HG03354 (cell line): ENCODE measurements around the gene RIC1.
"Not testable (repeated sequence)": the region's sequence is repeated elsewhere in the genome, so short reads cannot be mapped to it uniquely, and the experiment has no call there.

Experiments
- ATAC-seq: cut with Tn5 transposase; IDR thresholded peaks from one replicate; pipeline ENCODE4 v1.9.1; 2021; ENCODE audit warnings: mild to moderate bottlenecking; ENCODE audit not compliant: unreplicated experiment, poor library complexity, severe bottlenecking

Gene RIC1

GRCh38 chr9:5621327-5621726 lies 7.6 kb upstream of the RIC1 start:
- no peak for ATAC-seq

- ATAC-seq: no peak
Observed at GRCh38 chr9:5622016-5622415, 6.9 kb upstream of the RIC1 start.

- ATAC-seq: no peak
Observed at GRCh38 chr9:5624655-5625054, 4.3 kb upstream of the RIC1 start.

GRCh38 chr9:5626727-5627634 lies 1.9 kb upstream of the RIC1 start:
- ATAC-seq: peak; percentile 56

- not testable (repeated sequence) for ATAC-seq
Observed at GRCh38 chr9:5627686-5628085, 1.2 kb upstream of the RIC1 start.

GRCh38 chr9:5628183-5628529 lies 751 bp upstream of the RIC1 start:
- ATAC-seq: no peak

- ATAC-seq: peak; percentile 11
Observed at GRCh38 chr9:5629312-5630080, 589 bp downstream of the RIC1 start.

GRCh38 chr9:5630081-5630507 lies 1.2 kb downstream of the RIC1 start:
- no peak for ATAC-seq

- no peak for ATAC-seq
Observed at GRCh38 chr9:5631026-5631425, 2.1 kb downstream of the RIC1 start.

- no peak for ATAC-seq
Observed at GRCh38 chr9:5632540-5632939, 3.6 kb downstream of the RIC1 start.

GRCh38 chr9:5633243-5633642 lies 4.3 kb downstream of the RIC1 start:
- no peak for ATAC-seq

GRCh38 chr9:5635390-5635789 lies 6.5 kb downstream of the RIC1 start:
- no peak for ATAC-seq

GRCh38 chr9:5639816-5640215 lies 10.9 kb downstream of the RIC1 start:
- ATAC-seq: no peak

GRCh38 chr9:5642170-5642569 lies 13.3 kb downstream of the RIC1 start:
- ATAC-seq: no peak

GRCh38 chr9:5643005-5643624 lies 14.2 kb downstream of the RIC1 start:
- ATAC-seq: no peak

GRCh38 chr9:5644501-5644900 lies 15.6 kb downstream of the RIC1 start:
- no peak for ATAC-seq

GRCh38 chr9:5646116-5646515 lies 17.2 kb downstream of the RIC1 start:
- ATAC-seq: no peak

- no peak for ATAC-seq
Observed at GRCh38 chr9:5650356-5651105, 21.6 kb downstream of the RIC1 start.

- ATAC-seq: no peak
Observed at GRCh38 chr9:5651246-5651645, 22.3 kb downstream of the RIC1 start.

GRCh38 chr9:5652821-5653220 lies 23.9 kb downstream of the RIC1 start:
- ATAC-seq: no peak
